Caco-2 (cell line): ENCODE data around the gene BLVRA. TPM values are rescaled to one million over a fixed set of nuclear protein-coding genes. Genes with fewer than 3 reads are reported as not detected.

ENCODE experiments used
- BruUV-seq: library from RNA; stranded (reverse); fragments of 400-500 nt; replicated peaks from 2 replicates; lab custom pipeline; 2021; lab: Mats Ljungman, UMichigan
- CTCF ChIA-PET: fragments of 300-600 bp; sonication (Branson Sonifier 250); formaldehyde crosslinking; loops from one replicate; lab custom pipeline; 2022; ENCODE audit warnings: antibody characterized with exemption; lab: Charles Lee
- POLR2A ChIA-PET: fragments of 300-600 bp; sonication (Branson Sonifier 250); formaldehyde crosslinking; loops from one replicate; lab custom pipeline; 2022; ENCODE audit warnings: antibody characterized with exemption; lab: Charles Lee
- DNase-seq, 2 experiments: peaks; one replicate each; pipeline versions ENCODE4 v3.0.0 to v3.0.0-alpha.2; 2020 to 2022
- H3K27me3 ChIP-seq: replicated peaks from 2 replicates; pipeline ENCODE4 v1.6.0; 2011; ENCODE audit warnings: low read length; ENCODE audit not compliant: control insufficient read depth, insufficient read depth
- H3K36me3 ChIP-seq: 2 replicates; pipeline ENCODE4 v1.5.1; 2011; ENCODE audit warnings: low read length; ENCODE audit not compliant: control insufficient read depth, insufficient read depth
- H3K4me1 ChIP-seq: fragments of 250-450 bp; sonication (Bioruptor Pico); 2 replicates; pipeline ENCODE4 v1.5.1; 2020; ENCODE audit warnings: mild to moderate bottlenecking
- H3K4me3 ChIP-seq: 2 replicates; pipeline ENCODE4 v1.5.1; 2011; ENCODE audit warnings: low read depth, mild to moderate bottlenecking, control low read depth, low read length
- H3K9me3 ChIP-seq: fragments of 250-450 bp; sonication (Bioruptor Pico); 2 replicates; pipeline ENCODE4 v1.5.1; 2020; ENCODE audit warnings: mild to moderate bottlenecking, moderate library complexity
- H3K27ac Mint-ChIP-seq: one replicate; pipeline ENCODE4 v1.8.0; 2022; ENCODE audit warnings: mixed read lengths; ENCODE audit not compliant: unreplicated experiment
- H3K27me3 Mint-ChIP-seq: one replicate; pipeline ENCODE4 v1.8.0; 2022; ENCODE audit warnings: mixed read lengths; ENCODE audit not compliant: insufficient read depth, unreplicated experiment
- H3K36me3 Mint-ChIP-seq: one replicate; pipeline ENCODE4 v1.8.0; 2022; ENCODE audit warnings: mild to moderate bottlenecking, mixed read lengths; ENCODE audit not compliant: insufficient read depth, unreplicated experiment
- H3K4me1 Mint-ChIP-seq: one replicate; pipeline ENCODE4 v1.8.0; 2022; ENCODE audit warnings: low read depth, mixed read lengths; ENCODE audit not compliant: unreplicated experiment
- H3K4me3 Mint-ChIP-seq: one replicate; pipeline ENCODE4 v1.8.0; 2022; ENCODE audit warnings: mild to moderate bottlenecking, moderate library complexity, mixed read lengths; ENCODE audit not compliant: unreplicated experiment
- H3K9me3 Mint-ChIP-seq: one replicate; pipeline ENCODE4 v1.8.0; 2022; ENCODE audit warnings: mixed read lengths; ENCODE audit not compliant: unreplicated experiment
- intact Hi-C: fragments of 100-400 bp; cut with micrococcal nuclease; formaldehyde crosslinking; loops from one replicate; pipeline ENCODE4 v1.10.0; 2022; ENCODE audit not compliant: unreplicated experiment
- total RNA-seq: library from RNA; stranded (reverse); gene quantifications from 2 replicates; pipeline ENCODE4 v1.2.3, GENCODE V29; 2022
- TF ChIP-seq, protein P1 (sequence below), 2 experiments: fragments of 200-600 bp in 1 of 2; IDR thresholded peaks; 1 replicate in 1 of 2; 2 replicates in 1 of 2; pipeline versions ENCODE4 v1.5.1 to v1.8.0; 2011 to 2022; ENCODE audit warnings: antibody characterized with exemption in 1 of 2, control low read depth in 1 of 2, inconsistent platforms in 1 of 2, low read depth in 1 of 2, low read length in 1 of 2, mild to moderate bottlenecking in 1 of 2, moderate library complexity in 1 of 2; ENCODE audit not compliant: insufficient read depth in 1 of 2, severe bottlenecking in 1 of 2, unreplicated experiment in 1 of 2

Gene BLVRA
- total RNA-seq, 1 experiment from 2014 or later: 27.9 TPM

DNA sequence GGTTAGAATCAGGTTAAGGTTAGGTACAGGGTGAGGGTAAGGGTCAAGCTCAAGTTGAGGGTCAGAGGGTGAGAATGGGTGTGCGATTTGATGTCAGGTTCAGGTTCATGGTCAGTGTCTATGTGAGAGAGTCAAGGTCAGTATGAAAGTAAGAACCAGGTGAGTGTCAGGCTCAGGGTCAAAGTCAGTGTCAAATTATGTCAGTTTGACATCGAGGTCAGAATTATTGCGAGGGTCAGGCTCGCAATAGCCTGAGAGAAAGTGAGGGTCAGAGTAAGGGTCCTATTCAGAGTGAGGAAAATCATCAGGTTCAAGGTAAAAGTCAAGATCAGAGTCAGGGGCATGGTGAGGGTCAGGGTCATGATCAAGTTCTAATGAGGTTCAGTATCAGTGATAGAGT is 97.8 kb downstream of the BLVRA start:
- no peak overlapping the region for H3K4me3 ChIP-seq
- ChIA-PET POLR2A (no interaction called here), CTCF (no interaction called here)
- no peak overlapping the region for H3K4me3 Mint-ChIP-seq
- H3K27me3 ChIP-seq: no peaks in the 10 kb centered on the region
- peaks cover 17% of the 10 kb centered on the region for H3K9me3 Mint-ChIP-seq
- BruUV-seq: no TSS peak
- intact Hi-C loops: no loop called here
- H3K4me1 ChIP-seq: no peaks in the 10 kb centered on the region
- H3K27ac Mint-ChIP-seq: no peak overlapping the region
- H3K36me3 ChIP-seq: no peaks in the 10 kb centered on the region
- TF ChIP-seq, protein P1, sequence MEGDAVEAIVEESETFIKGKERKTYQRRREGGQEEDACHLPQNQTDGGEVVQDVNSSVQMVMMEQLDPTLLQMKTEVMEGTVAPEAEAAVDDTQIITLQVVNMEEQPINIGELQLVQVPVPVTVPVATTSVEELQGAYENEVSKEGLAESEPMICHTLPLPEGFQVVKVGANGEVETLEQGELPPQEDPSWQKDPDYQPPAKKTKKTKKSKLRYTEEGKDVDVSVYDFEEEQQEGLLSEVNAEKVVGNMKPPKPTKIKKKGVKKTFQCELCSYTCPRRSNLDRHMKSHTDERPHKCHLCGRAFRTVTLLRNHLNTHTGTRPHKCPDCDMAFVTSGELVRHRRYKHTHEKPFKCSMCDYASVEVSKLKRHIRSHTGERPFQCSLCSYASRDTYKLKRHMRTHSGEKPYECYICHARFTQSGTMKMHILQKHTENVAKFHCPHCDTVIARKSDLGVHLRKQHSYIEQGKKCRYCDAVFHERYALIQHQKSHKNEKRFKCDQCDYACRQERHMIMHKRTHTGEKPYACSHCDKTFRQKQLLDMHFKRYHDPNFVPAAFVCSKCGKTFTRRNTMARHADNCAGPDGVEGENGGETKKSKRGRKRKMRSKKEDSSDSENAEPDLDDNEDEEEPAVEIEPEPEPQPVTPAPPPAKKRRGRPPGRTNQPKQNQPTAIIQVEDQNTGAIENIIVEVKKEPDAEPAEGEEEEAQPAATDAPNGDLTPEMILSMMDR (IDR thresholded peaks at IDR 0.05; ENCODE audit: insufficient read depth in 1 of 2, low read depth in 1 of 2, low read length in 1 of 2, severe bottlenecking in 1 of 2, unreplicated experiment in 1 of 2): no peak
- no peaks in the 10 kb centered on the region; the same call in 1 of the 2 replicates for H3K9me3 ChIP-seq
- H3K36me3 Mint-ChIP-seq: no peaks in the 10 kb centered on the region
- no peak for DNase-seq
- no peaks in the 10 kb centered on the region for H3K27me3 Mint-ChIP-seq
- H3K4me1 Mint-ChIP-seq: no peaks in the 10 kb centered on the region

Other genes starting within 250 kb of the BLVRA start
- gene STK17A, start 175.6 kb upstream of the BLVRA start, total RNA-seq: 19.2 and 19.6 TPM in 2 replicates
- 93.4 and 94.7 TPM in 2 replicates for gene COA1, start 29.2 kb upstream of the BLVRA start, total RNA-seq
- gene MRPS24, start 110.8 kb downstream of the BLVRA start, total RNA-seq: 143 and 150 TPM in 2 replicates
- 35.2 and 36.0 TPM in 2 replicates for gene URGCP, start 147.9 kb downstream of the BLVRA start, total RNA-seq
- gene UBE2D4, start 167.8 kb downstream of the BLVRA start, total RNA-seq: 12.7 and 15.4 TPM in 2 replicates
- not detected in 2 replicates for gene SPDYE1, start 239.2 kb downstream of the BLVRA start, total RNA-seq